ENCODE data around the gene FER.
A peak's percentile ranks its signal among the peaks of the same experiment; 100 is the strongest.

The FER gene

GRCh38 chr5:109156885-109157284 is 409.2 kb downstream of the FER start:
- Histone ChIP-seq H3K36me3 (replicated peaks; ENCODE audit: low read depth, low read length) (no peaks in the 10 kb centered on the region), H3K27ac (ENCODE audit: low read length) (no peak overlapping the region), H4K20me1 (ENCODE audit: insufficient read depth, low read length) (peaks cover 27% of the 10 kb centered on the region), H3K4me3 (ENCODE audit: low read length) (no peak overlapping the region), H2AFZ (ENCODE audit: low read depth, low read length) (no peak overlapping the region), H3K9ac (ENCODE audit: low read length) (no peak overlapping the region), H3K4me2 (ENCODE audit: low read length) (no peak overlapping the region), H3K4me1 (ENCODE audit: low read length) (peaks cover 30% of the 10 kb centered on the region), H3K9me3 (ENCODE audit: insufficient read depth, low read length) (no peaks in the 10 kb centered on the region), H3K27me3 (ENCODE audit: low read depth, low read length) (peaks cover 76% of the 10 kb centered on the region), H3K79me2 (ENCODE audit: low read length) (no peaks in the 10 kb centered on the region)
- TF ChIP-seq CTCF (IDR thresholded peaks at IDR 0.05; ENCODE audit: low read depth, low read length) (no peak), EZH2phosphoT487 (IDR thresholded peaks at IDR 0.05; ENCODE audit: low read depth) (no peak)

GRCh38 chr5:109160468-109160867 is 412.8 kb downstream of the FER start:
- H3K4me2 ChIP-seq (ENCODE audit: low read length): no peak overlapping the region
- H3K79me2 ChIP-seq (ENCODE audit: low read length): no peaks in the 10 kb centered on the region
- peaks cover 62% of the 10 kb centered on the region for H3K27me3 ChIP-seq (ENCODE audit: low read depth, low read length)
- no peak for TF ChIP-seq EZH2phosphoT487 (IDR thresholded peaks at IDR 0.05; ENCODE audit: low read depth)
- no peak for TF ChIP-seq CTCF (IDR thresholded peaks at IDR 0.05; ENCODE audit: low read depth, low read length)
- H3K27ac ChIP-seq (ENCODE audit: low read length): no peak overlapping the region
- H3K9me3 ChIP-seq (ENCODE audit: insufficient read depth, low read length): no peaks in the 10 kb centered on the region
- no peak overlapping the region for H3K9ac ChIP-seq (ENCODE audit: low read length)
- no peaks in the 10 kb centered on the region for H3K36me3 ChIP-seq (replicated peaks; ENCODE audit: low read depth, low read length)
- H4K20me1 ChIP-seq (ENCODE audit: insufficient read depth, low read length): peaks cover 31% of the 10 kb centered on the region
- no peak overlapping the region for H2AFZ ChIP-seq (ENCODE audit: low read depth, low read length)
- no peak overlapping the region for H3K4me3 ChIP-seq (ENCODE audit: low read length)
- H3K4me1 ChIP-seq (ENCODE audit: low read length): peaks cover 43% of the 10 kb centered on the region

GRCh38 chr5:109161914-109162683 is 414.4 kb downstream of the FER start:
- Histone ChIP-seq H3K36me3 (replicated peaks; ENCODE audit: low read depth, low read length) (no peaks in the 10 kb centered on the region), H3K27ac (ENCODE audit: low read length) (peak overlapping the region; percentile 9; the same call in 1 of the 2 replicates), H3K79me2 (ENCODE audit: low read length) (no peaks in the 10 kb centered on the region), H4K20me1 (ENCODE audit: insufficient read depth, low read length) (peaks cover 31% of the 10 kb centered on the region), H3K27me3 (ENCODE audit: low read depth, low read length) (peaks cover 63% of the 10 kb centered on the region), H3K4me2 (ENCODE audit: low read length) (peak overlapping the region; percentile 64), H3K9ac (ENCODE audit: low read length) (no peak overlapping the region), H2AFZ (ENCODE audit: low read depth, low read length) (no peak overlapping the region), H3K4me1 (ENCODE audit: low read length) (peaks cover 40% of the 10 kb centered on the region), H3K9me3 (ENCODE audit: insufficient read depth, low read length) (no peaks in the 10 kb centered on the region), H3K4me3 (ENCODE audit: low read length) (0 out of 2 replicates have a peak overlapping the region, but pooled peaks have one; percentile 13)
- TF ChIP-seq EZH2phosphoT487 (IDR thresholded peaks at IDR 0.05; ENCODE audit: low read depth) (peak; percentile 99), CTCF (IDR thresholded peaks at IDR 0.05; ENCODE audit: low read depth, low read length) (no peak)

GRCh38 chr5:109163336-109163735 is 415.6 kb downstream of the FER start:
- Histone ChIP-seq H3K36me3 (replicated peaks; ENCODE audit: low read depth, low read length) (no peaks in the 10 kb centered on the region), H3K9ac (ENCODE audit: low read length) (no peak overlapping the region), H3K4me1 (ENCODE audit: low read length) (peaks cover 40% of the 10 kb centered on the region), H3K9me3 (ENCODE audit: insufficient read depth, low read length) (no peaks in the 10 kb centered on the region), H3K4me2 (ENCODE audit: low read length) (peak overlapping the region; percentile 72; the same call in 1 of the 2 replicates), H3K27ac (ENCODE audit: low read length) (no peak overlapping the region), H2AFZ (ENCODE audit: low read depth, low read length) (no peak overlapping the region), H3K27me3 (ENCODE audit: low read depth, low read length) (peaks cover 58% of the 10 kb centered on the region), H4K20me1 (ENCODE audit: insufficient read depth, low read length) (peaks cover 27% of the 10 kb centered on the region), H3K79me2 (ENCODE audit: low read length) (no peaks in the 10 kb centered on the region), H3K4me3 (ENCODE audit: low read length) (no peak overlapping the region)
- TF ChIP-seq EZH2phosphoT487 (IDR thresholded peaks at IDR 0.05; ENCODE audit: low read depth) (no peak), CTCF (IDR thresholded peaks at IDR 0.05; ENCODE audit: low read depth, low read length) (no peak)
